HCT116 (cell line): ENCODE measurements around the gene DCAF5. TPM values are rescaled to one million over a fixed set of nuclear protein-coding genes. Genes with fewer than 3 reads are reported as not detected.

ENCODE experiments used
- ATAC-seq: fragments of 200-7000 bp; cut with Tn5 transposase; 2 replicates; pipeline ENCODE4 v1.9.1; 2020; ENCODE audit warnings: mild to moderate bottlenecking, moderate library complexity
- BruUV-seq: library from RNA; stranded (reverse); fragments of 400-500 nt; replicated peaks from 2 replicates; lab custom pipeline; 2021; lab: Mats Ljungman, UMichigan
- CTCF ChIA-PET: fragments of 300-600 bp; sonication (Branson Sonifier 250); formaldehyde crosslinking; loops from one replicate; lab custom pipeline; 2021; ENCODE audit warnings: antibody characterized with exemption; lab: Charles Lee
- POLR2A ChIA-PET: fragments of 300-600, 350-600 bp; sonication (Branson Sonifier 250); formaldehyde crosslinking; loops from one replicate; lab custom pipeline; 2021; ENCODE audit warnings: antibody characterized with exemption; lab: Charles Lee
- RAD21 ChIA-PET, 2 experiments: fragments of 300-600 bp; sonication (Branson Sonifier 250); formaldehyde crosslinking; loops; one replicate each; lab custom pipeline; 2023; ENCODE audit warnings: low total read pairs in 2 of 2; ENCODE audit not compliant: uncharacterized antibody in 2 of 2, unreplicated experiment in 2 of 2, low non-redundant PET in 1 of 2; lab: Charles Lee
- DNase-seq: peaks from one replicate; pipeline ENCODE4 v3.0.0-alpha.2; 2010; ENCODE audit warnings: low read depth, low spot score
- H2AFZ ChIP-seq: fragments of 200-600 bp; shearing (Covaris generic), sonication (generic); 2 replicates; pipeline ENCODE4 v1.6.1; 2017; ENCODE audit warnings: low read depth, mixed run types, mixed read lengths, antibody characterized with exemption, low read length; ENCODE audit not compliant: poor library complexity, severe bottlenecking
- H3K27ac ChIP-seq: 2 replicates; pipeline ENCODE4 v1.5.1; 2012; ENCODE audit warnings: low read depth, low read length
- H3K27me3 ChIP-seq: fragments of 200-600 bp; sonication (generic); 2 replicates; pipeline ENCODE4 v1.6.1; 2016; ENCODE audit warnings: mixed run types, low read length, mixed read lengths; ENCODE audit not compliant: insufficient read depth
- H3K36me3 ChIP-seq, 2 experiments: fragments of 200-500 bp in 1 of 2; fragments of 200-600 bp in 1 of 2; sonication (Bioruptor generic) in 1 of 2; sonication (generic) in 1 of 2; 2 replicates each; pipeline versions ENCODE4 v1.5.1 to v1.6.1; 2014 to 2016; ENCODE audit warnings: low read length in 2 of 2, inconsistent platforms in 1 of 2, mixed read lengths in 1 of 2, mixed run types in 1 of 2; ENCODE audit not compliant: insufficient read depth in 2 of 2, control insufficient read depth in 1 of 2
- H3K4me1 ChIP-seq, 2 experiments: fragments of 200-600 bp in 1 of 2; sonication (generic) in 1 of 2; 2 replicates each; pipeline versions ENCODE4 v1.5.1 to v1.6.1; 2012 to 2017; ENCODE audit warnings: low read length in 2 of 2, inconsistent platforms in 1 of 2, mild to moderate bottlenecking in 1 of 2, mixed read lengths in 1 of 2, mixed run types in 1 of 2, moderate library complexity in 1 of 2; ENCODE audit not compliant: insufficient read depth in 2 of 2, control insufficient read depth in 1 of 2
- H3K4me2 ChIP-seq: fragments of 200-600 bp; sonication (generic); 2 replicates; pipeline ENCODE4 v1.6.1; 2017; ENCODE audit warnings: mixed run types, low read length, mixed read lengths
- H3K4me3 ChIP-seq, 2 experiments: fragments of 200-600 bp in 1 of 2; sonication (generic) in 1 of 2; replicated peaks in 1 of 2; 2 replicates each; pipeline ENCODE4 v1.5.1; 2011 to 2016; ENCODE audit warnings: low read length in 2 of 2, control low read depth in 1 of 2, low read depth in 1 of 2, mild to moderate bottlenecking in 1 of 2, mixed read lengths in 1 of 2, mixed run types in 1 of 2
- H3K79me2 ChIP-seq: fragments of 200-600 bp; sonication (generic); 2 replicates; pipeline ENCODE4 v1.6.1; 2017; ENCODE audit warnings: mild to moderate bottlenecking, mixed run types, low read length, moderate library complexity, mixed read lengths; ENCODE audit not compliant: insufficient read depth
- H3K9ac ChIP-seq: fragments of 200-600 bp; sonication (generic); 2 replicates; pipeline ENCODE4 v1.6.1; 2016; ENCODE audit warnings: low read length, mixed read lengths
- H3K9me2 ChIP-seq: fragments of 200-600 bp; sonication (generic), shearing (Covaris generic); 2 replicates; pipeline ENCODE4 v1.6.1; 2017; ENCODE audit warnings: mixed run types, mild to moderate bottlenecking, moderate library complexity; ENCODE audit not compliant: insufficient read depth
- H3K9me3 ChIP-seq, 2 experiments: fragments of 200-500 bp in 1 of 2; fragments of 200-600 bp in 1 of 2; sonication (Bioruptor generic) in 1 of 2; sonication (generic) in 1 of 2; 2 replicates each; pipeline ENCODE4 v1.6.1; 2014 to 2017; ENCODE audit warnings: low read length in 2 of 2, mixed read lengths in 2 of 2, inconsistent platforms in 1 of 2, low read depth in 1 of 2, mild to moderate bottlenecking in 1 of 2, mixed run types in 1 of 2, moderate library complexity in 1 of 2; ENCODE audit not compliant: control insufficient read depth in 1 of 2, insufficient read depth in 1 of 2
- H4K20me1 ChIP-seq: fragments of 200-600 bp; sonication (generic), shearing (Covaris generic); 2 replicates; pipeline ENCODE4 v1.6.1; 2017; ENCODE audit warnings: mixed run types, mild to moderate bottlenecking, moderate library complexity; ENCODE audit not compliant: insufficient read depth
- POLR2AphosphoS5 ChIP-seq: IDR thresholded peaks from 2 replicates; pipeline ENCODE4 v1.6.1; 2011; ENCODE audit warnings: mild to moderate bottlenecking, low read depth, low read length, moderate library complexity
- intact Hi-C: fragments of 100-400 bp; cut with micrococcal nuclease; formaldehyde crosslinking; loops from 2 replicates; pipeline ENCODE4 v1.10.0; 2022
- total RNA-seq: library from RNA; stranded (reverse); gene quantifications from one replicate; pipeline ENCODE4 v1.2.1, GENCODE V29; 2021; ENCODE audit not compliant: unreplicated experiment
- TF ChIP-seq, protein P1 (sequence below): IDR thresholded peaks from 2 replicates; pipeline ENCODE4 v1.6.1; 2012; ENCODE audit warnings: low read depth
- TF ChIP-seq, protein P2 (sequence below): IDR thresholded peaks from 2 replicates; pipeline ENCODE4 v1.6.1; 2012

Gene DCAF5
- total RNA-seq, 1 experiment from 2014 or later, result 27.1 TPM

DNA sequence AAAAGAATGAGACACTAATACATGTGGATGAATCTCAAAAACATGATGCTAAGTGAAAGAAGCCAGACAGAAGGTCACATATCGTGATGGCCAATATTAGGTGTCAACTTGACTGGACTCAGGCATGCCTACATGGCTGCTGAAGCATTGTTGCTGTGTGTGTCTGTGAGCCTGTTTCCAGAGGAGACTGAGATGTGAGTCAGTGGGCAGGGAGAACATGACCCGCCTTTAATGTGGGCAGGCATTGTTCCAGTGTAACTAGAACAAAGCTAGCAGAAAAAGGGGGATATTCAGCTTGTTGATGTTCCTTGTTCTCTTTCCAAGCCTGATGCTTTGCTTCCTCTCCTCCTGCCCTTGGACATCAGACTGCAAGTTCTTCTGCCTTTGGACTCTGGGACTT is 47.6 kb downstream of the DCAF5 start:
- Histone ChIP-seq H3K36me3 (no peaks in the 10 kb centered on the region), H3K9ac (no peak overlapping the region), H3K9me3 (no peaks in the 10 kb centered on the region), H3K79me2 (no peaks in the 10 kb centered on the region), H3K27ac (no peak overlapping the region; the same call in 1 of the 2 replicates), H3K4me2 (no peak overlapping the region), H4K20me1 (no peaks in the 10 kb centered on the region), H2AFZ (no peak overlapping the region), H3K27me3 (no peaks in the 10 kb centered on the region), H3K9me2 (no peaks in the 10 kb centered on the region), H3K4me1 (peaks cover 4 to 9% of the 10 kb centered on the region in 2 experiments; a peak in 3 of 4 replicates), H3K4me3 (no peak overlapping the region)
- BruUV-seq, result no TSS peak
- RAD21 ChIA-PET, result no interaction called here
- intact Hi-C loops, result loop anchor here (10.0 kb wide), 1 partner anchor 1181 kb away; no protein-coding TSS in a partner anchor
- CTCF ChIA-PET, result interaction anchor here (4.1 kb wide), 1 partner anchor 194 kb away, joined by 24 read pairs; no protein-coding TSS in a partner anchor
- DNase-seq, result peak; percentile 13
- TF ChIP-seq, protein P1, sequence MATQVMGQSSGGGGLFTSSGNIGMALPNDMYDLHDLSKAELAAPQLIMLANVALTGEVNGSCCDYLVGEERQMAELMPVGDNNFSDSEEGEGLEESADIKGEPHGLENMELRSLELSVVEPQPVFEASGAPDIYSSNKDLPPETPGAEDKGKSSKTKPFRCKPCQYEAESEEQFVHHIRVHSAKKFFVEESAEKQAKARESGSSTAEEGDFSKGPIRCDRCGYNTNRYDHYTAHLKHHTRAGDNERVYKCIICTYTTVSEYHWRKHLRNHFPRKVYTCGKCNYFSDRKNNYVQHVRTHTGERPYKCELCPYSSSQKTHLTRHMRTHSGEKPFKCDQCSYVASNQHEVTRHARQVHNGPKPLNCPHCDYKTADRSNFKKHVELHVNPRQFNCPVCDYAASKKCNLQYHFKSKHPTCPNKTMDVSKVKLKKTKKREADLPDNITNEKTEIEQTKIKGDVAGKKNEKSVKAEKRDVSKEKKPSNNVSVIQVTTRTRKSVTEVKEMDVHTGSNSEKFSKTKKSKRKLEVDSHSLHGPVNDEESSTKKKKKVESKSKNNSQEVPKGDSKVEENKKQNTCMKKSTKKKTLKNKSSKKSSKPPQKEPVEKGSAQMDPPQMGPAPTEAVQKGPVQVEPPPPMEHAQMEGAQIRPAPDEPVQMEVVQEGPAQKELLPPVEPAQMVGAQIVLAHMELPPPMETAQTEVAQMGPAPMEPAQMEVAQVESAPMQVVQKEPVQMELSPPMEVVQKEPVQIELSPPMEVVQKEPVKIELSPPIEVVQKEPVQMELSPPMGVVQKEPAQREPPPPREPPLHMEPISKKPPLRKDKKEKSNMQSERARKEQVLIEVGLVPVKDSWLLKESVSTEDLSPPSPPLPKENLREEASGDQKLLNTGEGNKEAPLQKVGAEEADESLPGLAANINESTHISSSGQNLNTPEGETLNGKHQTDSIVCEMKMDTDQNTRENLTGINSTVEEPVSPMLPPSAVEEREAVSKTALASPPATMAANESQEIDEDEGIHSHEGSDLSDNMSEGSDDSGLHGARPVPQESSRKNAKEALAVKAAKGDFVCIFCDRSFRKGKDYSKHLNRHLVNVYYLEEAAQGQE, result no peak
- no peak for TF ChIP-seq POLR2AphosphoS5
- TF ChIP-seq, protein P2, sequence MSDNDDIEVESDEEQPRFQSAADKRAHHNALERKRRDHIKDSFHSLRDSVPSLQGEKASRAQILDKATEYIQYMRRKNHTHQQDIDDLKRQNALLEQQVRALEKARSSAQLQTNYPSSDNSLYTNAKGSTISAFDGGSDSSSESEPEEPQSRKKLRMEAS, result 0 out of 2 replicates have a peak, but pooled peaks have one; percentile 30
- POLR2A ChIA-PET, result no interaction called here
- peak; percentile 63 for ATAC-seq
